K562 (cell line): ENCODE measurements around the gene SMIM17.

ENCODE experiments used
- CAMTA2 ChIP-seq: fragments of 250-450 bp; sonication (Bioruptor Pico); conservative IDR thresholded peaks from 2 replicates; pipeline ENCODE4 v1.5.1; 2022
- HDAC2 ChIP-seq: fragments of 450-650 bp; IDR thresholded peaks from 2 replicates; pipeline ENCODE4 v1.6.1; 2016; ENCODE audit warnings: mild to moderate bottlenecking
- NR3C1 ChIP-seq: sonication (generic); formaldehyde crosslinking; IDR thresholded peaks from 2 replicates; pipeline ENCODE4 v1.8.1; 2022; ENCODE audit warnings: missing genetic modification reagents
- POLR2A ChIP-seq: fragments of 450-650 bp; conservative IDR thresholded peaks from 2 replicates; pipeline ENCODE4 v1.6.1; 2016
- SMAD1 ChIP-seq: fragments of 150-350 bp; IDR thresholded peaks from 2 replicates; pipeline ENCODE4 v1.6.1; 2014; ENCODE audit warnings: low read length, low read depth; ENCODE audit not compliant: partially characterized antibody
- ZNF668 ChIP-seq: fragments of 250-450 bp; sonication (Bioruptor Pico); IDR thresholded peaks from 2 replicates; pipeline ENCODE4 v1.8.0; 2022; ENCODE audit warnings: mild to moderate bottlenecking, inconsistent platforms
- TF ChIP-seq, protein P1 (sequence below), 3 experiments: IDR thresholded peaks in 2 of 3; conservative IDR thresholded peaks in 1 of 3; 2 replicates each; pipeline ENCODE4 v1.5.1; 2011 to 2012; ENCODE audit warnings: low read length in 3 of 3, mild to moderate bottlenecking in 3 of 3, control low read depth in 2 of 3, improper control_type of control experiment in 1 of 3, inconsistent platforms in 1 of 3, low read depth in 1 of 3, mixed read lengths in 1 of 3, moderate library complexity in 1 of 3; ENCODE audit not compliant: insufficient read depth in 2 of 3

DNA sequence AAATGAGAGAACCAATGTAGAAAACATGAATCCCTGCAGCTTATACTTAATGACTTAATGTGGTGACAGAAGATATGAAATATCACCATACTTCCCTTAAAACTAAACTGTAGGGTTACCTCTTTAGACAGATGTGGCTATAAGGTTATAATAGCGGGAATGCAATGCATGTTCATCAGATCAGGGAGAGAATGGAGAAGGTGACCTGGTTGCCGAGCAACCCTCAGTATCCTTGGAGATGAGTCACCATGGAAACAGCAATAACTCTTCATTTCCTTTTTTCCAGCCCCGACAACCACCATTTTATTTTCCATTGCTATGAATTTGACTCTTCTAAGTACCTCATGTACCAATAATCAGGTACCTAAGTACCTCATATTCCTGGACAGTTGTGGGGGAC is 56.6 kb downstream of the SMIM17 start:
- TF ChIP-seq ZNF668 (CRISPR knock-in tag) (no peak), HDAC2 (no peak), POLR2A (no peak), NR3C1 (CRISPR knock-in tag) (no peak), SMAD1 (no peak), CAMTA2 (CRISPR knock-in tag) (no peak)
- TF ChIP-seq, protein P1, sequence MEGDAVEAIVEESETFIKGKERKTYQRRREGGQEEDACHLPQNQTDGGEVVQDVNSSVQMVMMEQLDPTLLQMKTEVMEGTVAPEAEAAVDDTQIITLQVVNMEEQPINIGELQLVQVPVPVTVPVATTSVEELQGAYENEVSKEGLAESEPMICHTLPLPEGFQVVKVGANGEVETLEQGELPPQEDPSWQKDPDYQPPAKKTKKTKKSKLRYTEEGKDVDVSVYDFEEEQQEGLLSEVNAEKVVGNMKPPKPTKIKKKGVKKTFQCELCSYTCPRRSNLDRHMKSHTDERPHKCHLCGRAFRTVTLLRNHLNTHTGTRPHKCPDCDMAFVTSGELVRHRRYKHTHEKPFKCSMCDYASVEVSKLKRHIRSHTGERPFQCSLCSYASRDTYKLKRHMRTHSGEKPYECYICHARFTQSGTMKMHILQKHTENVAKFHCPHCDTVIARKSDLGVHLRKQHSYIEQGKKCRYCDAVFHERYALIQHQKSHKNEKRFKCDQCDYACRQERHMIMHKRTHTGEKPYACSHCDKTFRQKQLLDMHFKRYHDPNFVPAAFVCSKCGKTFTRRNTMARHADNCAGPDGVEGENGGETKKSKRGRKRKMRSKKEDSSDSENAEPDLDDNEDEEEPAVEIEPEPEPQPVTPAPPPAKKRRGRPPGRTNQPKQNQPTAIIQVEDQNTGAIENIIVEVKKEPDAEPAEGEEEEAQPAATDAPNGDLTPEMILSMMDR (IDR thresholded peaks at IDR 0.05 in 2 of 3, conservative IDR thresholded peaks at IDR 0.05 in 1 of 3; ENCODE audit: insufficient read depth in 2 of 3, low read depth in 1 of 3, low read length in 3 of 3) = no peak
